HepG2 (cell line): ENCODE data around the gene LRRC28. TPM values are rescaled to one million over a fixed set of nuclear protein-coding genes. Genes with fewer than 3 reads are reported as not detected.
A peak's percentile ranks its signal among the peaks of the same experiment; 100 is the strongest.

Experiments
- CBFB ChIP-seq: sonication (generic); formaldehyde crosslinking; IDR thresholded peaks from 2 replicates; pipeline ENCODE4 v1.4.0; 2020; ENCODE audit warnings: missing genetic modification reagents
- CEBPG ChIP-seq: IDR thresholded peaks from 2 replicates; pipeline ENCODE4 v1.6.1; 2016
- GPBP1L1 ChIP-seq: sonication (generic); formaldehyde crosslinking; IDR thresholded peaks from 2 replicates; pipeline ENCODE4 v1.5.0; 2020; ENCODE audit warnings: mild to moderate bottlenecking, missing genetic modification reagents
- KLF6 ChIP-seq: IDR thresholded peaks from 2 replicates; pipeline ENCODE4 v1.8.0; 2016; ENCODE audit warnings: missing biosample characterization, missing genetic modification reagents
- MAFF ChIP-seq: IDR thresholded peaks from 2 replicates; pipeline ENCODE4 v1.6.1; 2011; ENCODE audit warnings: low read depth, low read length, improper control_type of control experiment
- NFYC ChIP-seq: IDR thresholded peaks from 2 replicates; pipeline ENCODE4 v1.6.1; 2016; ENCODE audit warnings: missing genetic modification reagents, missing compliant biosample characterization
- NR2F6 ChIP-seq, 2 experiments: IDR thresholded peaks; 2 replicates each; pipeline ENCODE4 v1.6.1; 2016; ENCODE audit warnings: antibody characterized with exemption in 1 of 2, mild to moderate bottlenecking in 1 of 2
- PAWR ChIP-seq: sonication (generic); formaldehyde crosslinking; IDR thresholded peaks from 2 replicates; pipeline ENCODE4 v1.4.0; 2020; ENCODE audit warnings: missing genetic modification reagents, mild to moderate bottlenecking, borderline replicate concordance
- POGZ ChIP-seq: sonication (generic); formaldehyde crosslinking; IDR thresholded peaks from 2 replicates; pipeline ENCODE4 v1.4.0; 2020; ENCODE audit warnings: mild to moderate bottlenecking, missing genetic modification reagents
- RBM39 ChIP-seq: fragments of 200-400 bp; formaldehyde crosslinking; IDR thresholded peaks from one replicate; pipeline ENCODE4 v1.6.1; 2018; ENCODE audit warnings: antibody characterized with exemption, mild to moderate bottlenecking, low read depth, low read length; ENCODE audit not compliant: poor library complexity, severe bottlenecking
- SALL1 ChIP-seq: sonication (generic); formaldehyde crosslinking; IDR thresholded peaks from 2 replicates; pipeline ENCODE4 v1.8.0; 2022; ENCODE audit warnings: mild to moderate bottlenecking, missing genetic modification reagents
- SMAD9 ChIP-seq: sonication (generic); formaldehyde crosslinking; IDR thresholded peaks from 2 replicates; pipeline ENCODE4 v1.5.1; 2020; ENCODE audit warnings: mild to moderate bottlenecking, missing genetic modification reagents
- ZBTB37 ChIP-seq: sonication (generic); formaldehyde crosslinking; IDR thresholded peaks from 2 replicates; pipeline ENCODE4 v1.4.0; 2020; ENCODE audit warnings: mild to moderate bottlenecking, missing genetic modification reagents
- ZNF136 ChIP-seq: sonication (generic); formaldehyde crosslinking; IDR thresholded peaks from 2 replicates; pipeline ENCODE4 v1.8.1; 2022; ENCODE audit warnings: low read depth, mild to moderate bottlenecking, moderate library complexity, missing genetic modification reagents
- ZNF501 ChIP-seq: sonication (generic); formaldehyde crosslinking; IDR thresholded peaks from 2 replicates; pipeline ENCODE4 v1.5.1; 2020; ENCODE audit warnings: mild to moderate bottlenecking, moderate library complexity, missing genetic modification reagents
- ZNF772 ChIP-seq: sonication (generic); formaldehyde crosslinking; IDR thresholded peaks from 2 replicates; pipeline ENCODE4 v1.5.0; 2020; ENCODE audit warnings: mild to moderate bottlenecking, missing genetic modification reagents
- polyA plus RNA-seq, 8 experiments: library from polyadenylated mRNA; depleted of rRNA in 3 of 8; stranded (reverse) in 7 of 8; unstranded in 1 of 8; fragments of >200 nt; fragmentation: Illumina TruSeq in 4 of 8; extraction: Trizol in 4 of 8; gene quantifications; 2 replicates each; pipeline versions ENCODE4 v1.2.1 to v1.2.3, GENCODE V29; 2011 to 2016; ENCODE audit warnings: low read depth in 4 of 8, missing spikeins in 1 of 8, mixed read lengths in 1 of 8; ENCODE audit not compliant: insufficient read depth in 1 of 8
- total RNA-seq, 5 experiments: library from RNA; depleted of rRNA; stranded (reverse); fragments of >200 nt; fragmentation: Illumina TruSeq; extraction: Trizol; gene quantifications; 2 replicates each; pipeline ENCODE4 v1.2.3, GENCODE V29; 2016; ENCODE audit warnings: low read depth in 1 of 5
- TF ChIP-seq, protein P1 (sequence below): sonication (generic); formaldehyde crosslinking; IDR thresholded peaks from 2 replicates; pipeline ENCODE4 v1.5.1; 2020; ENCODE audit warnings: mild to moderate bottlenecking, missing genetic modification reagents, borderline replicate concordance
- TF ChIP-seq, protein P2 (sequence below): sonication (generic); formaldehyde crosslinking; IDR thresholded peaks from 2 replicates; pipeline ENCODE4 v1.4.0; 2020; ENCODE audit warnings: missing genetic modification reagents
- TF ChIP-seq, protein P3 (sequence below): sonication (generic); formaldehyde crosslinking; IDR thresholded peaks from 2 replicates; pipeline ENCODE4 v1.5.0; 2020; ENCODE audit warnings: mild to moderate bottlenecking, missing genetic modification reagents

LRRC28 gene
- total and polyA plus RNA-seq, 2 of the 13 experiments (the other 11 are each of a cell fraction or from before 2014, with no cell fraction given) = 17.5 to 21.3 TPM

DNA sequence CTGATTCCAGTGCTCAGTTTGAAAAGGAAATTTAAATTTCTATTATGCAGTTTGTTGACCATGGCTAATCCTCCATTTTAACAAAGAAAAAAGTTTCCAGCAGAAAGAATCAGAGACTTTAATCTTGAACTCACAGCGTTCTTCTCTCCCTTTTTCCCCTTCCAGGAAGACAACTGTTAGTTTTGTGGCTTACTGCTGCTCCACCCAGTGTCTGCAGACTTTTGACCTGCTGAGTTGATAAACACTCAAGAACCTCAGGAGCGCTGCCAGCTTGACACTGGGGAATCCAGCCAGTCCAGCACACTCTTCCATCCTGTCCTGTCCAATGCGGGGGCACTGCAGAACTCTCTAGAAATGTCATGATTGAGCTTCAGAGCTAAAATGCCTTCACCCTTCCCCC, 134.6 kb downstream of the LRRC28 start (continued):
- TF ChIP-seq, protein P1, sequence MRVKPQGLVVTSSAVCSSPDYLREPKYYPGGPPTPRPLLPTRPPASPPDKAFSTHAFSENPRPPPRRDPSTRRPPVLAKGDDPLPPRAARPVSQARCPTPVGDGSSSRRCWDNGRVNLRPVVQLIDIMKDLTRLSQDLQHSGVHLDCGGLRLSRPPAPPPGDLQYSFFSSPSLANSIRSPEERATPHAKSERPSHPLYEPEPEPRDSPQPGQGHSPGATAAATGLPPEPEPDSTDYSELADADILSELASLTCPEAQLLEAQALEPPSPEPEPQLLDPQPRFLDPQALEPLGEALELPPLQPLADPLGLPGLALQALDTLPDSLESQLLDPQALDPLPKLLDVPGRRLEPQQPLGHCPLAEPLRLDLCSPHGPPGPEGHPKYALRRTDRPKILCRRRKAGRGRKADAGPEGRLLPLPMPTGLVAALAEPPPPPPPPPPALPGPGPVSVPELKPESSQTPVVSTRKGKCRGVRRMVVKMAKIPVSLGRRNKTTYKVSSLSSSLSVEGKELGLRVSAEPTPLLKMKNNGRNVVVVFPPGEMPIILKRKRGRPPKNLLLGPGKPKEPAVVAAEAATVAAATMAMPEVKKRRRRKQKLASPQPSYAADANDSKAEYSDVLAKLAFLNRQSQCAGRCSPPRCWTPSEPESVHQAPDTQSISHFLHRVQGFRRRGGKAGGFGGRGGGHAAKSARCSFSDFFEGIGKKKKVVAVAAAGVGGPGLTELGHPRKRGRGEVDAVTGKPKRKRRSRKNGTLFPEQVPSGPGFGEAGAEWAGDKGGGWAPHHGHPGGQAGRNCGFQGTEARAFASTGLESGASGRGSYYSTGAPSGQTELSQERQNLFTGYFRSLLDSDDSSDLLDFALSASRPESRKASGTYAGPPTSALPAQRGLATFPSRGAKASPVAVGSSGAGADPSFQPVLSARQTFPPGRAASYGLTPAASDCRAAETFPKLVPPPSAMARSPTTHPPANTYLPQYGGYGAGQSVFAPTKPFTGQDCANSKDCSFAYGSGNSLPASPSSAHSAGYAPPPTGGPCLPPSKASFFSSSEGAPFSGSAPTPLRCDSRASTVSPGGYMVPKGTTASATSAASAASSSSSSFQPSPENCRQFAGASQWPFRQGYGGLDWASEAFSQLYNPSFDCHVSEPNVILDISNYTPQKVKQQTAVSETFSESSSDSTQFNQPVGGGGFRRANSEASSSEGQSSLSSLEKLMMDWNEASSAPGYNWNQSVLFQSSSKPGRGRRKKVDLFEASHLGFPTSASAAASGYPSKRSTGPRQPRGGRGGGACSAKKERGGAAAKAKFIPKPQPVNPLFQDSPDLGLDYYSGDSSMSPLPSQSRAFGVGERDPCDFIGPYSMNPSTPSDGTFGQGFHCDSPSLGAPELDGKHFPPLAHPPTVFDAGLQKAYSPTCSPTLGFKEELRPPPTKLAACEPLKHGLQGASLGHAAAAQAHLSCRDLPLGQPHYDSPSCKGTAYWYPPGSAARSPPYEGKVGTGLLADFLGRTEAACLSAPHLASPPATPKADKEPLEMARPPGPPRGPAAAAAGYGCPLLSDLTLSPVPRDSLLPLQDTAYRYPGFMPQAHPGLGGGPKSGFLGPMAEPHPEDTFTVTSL (CRISPR knock-in tag) = 0 out of 2 replicates have a peak, but pooled peaks have one; percentile 32
- TF ChIP-seq NFYC (CRISPR knock-in tag) (no peak), CBFB (CRISPR knock-in tag) (no peak), ZBTB37 (no peak), SALL1 (CRISPR knock-in tag) (no peak), NR2F6 (IDR thresholded peaks at IDR 0.05) (no peak), NR2F6 (CRISPR knock-in tag; IDR thresholded peaks at IDR 0.05) (peak; percentile 64), ZNF772 (CRISPR knock-in tag) (no peak), MAFF (no peak), ZNF501 (CRISPR knock-in tag) (no peak), KLF6 (no peak), ZNF136 (no peak), GPBP1L1 (CRISPR knock-in tag) (no peak), RBM39 (no peak), PAWR (CRISPR knock-in tag) (no peak), SMAD9 (CRISPR knock-in tag) (no peak), POGZ (CRISPR knock-in tag) (peak; percentile 29; the same call in 1 of the 2 replicates), CEBPG (CRISPR knock-in tag) (no peak)
- TF ChIP-seq, protein P2, sequence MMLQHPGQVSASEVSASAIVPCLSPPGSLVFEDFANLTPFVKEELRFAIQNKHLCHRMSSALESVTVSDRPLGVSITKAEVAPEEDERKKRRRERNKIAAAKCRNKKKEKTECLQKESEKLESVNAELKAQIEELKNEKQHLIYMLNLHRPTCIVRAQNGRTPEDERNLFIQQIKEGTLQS = no peak
- TF ChIP-seq, protein P3, sequence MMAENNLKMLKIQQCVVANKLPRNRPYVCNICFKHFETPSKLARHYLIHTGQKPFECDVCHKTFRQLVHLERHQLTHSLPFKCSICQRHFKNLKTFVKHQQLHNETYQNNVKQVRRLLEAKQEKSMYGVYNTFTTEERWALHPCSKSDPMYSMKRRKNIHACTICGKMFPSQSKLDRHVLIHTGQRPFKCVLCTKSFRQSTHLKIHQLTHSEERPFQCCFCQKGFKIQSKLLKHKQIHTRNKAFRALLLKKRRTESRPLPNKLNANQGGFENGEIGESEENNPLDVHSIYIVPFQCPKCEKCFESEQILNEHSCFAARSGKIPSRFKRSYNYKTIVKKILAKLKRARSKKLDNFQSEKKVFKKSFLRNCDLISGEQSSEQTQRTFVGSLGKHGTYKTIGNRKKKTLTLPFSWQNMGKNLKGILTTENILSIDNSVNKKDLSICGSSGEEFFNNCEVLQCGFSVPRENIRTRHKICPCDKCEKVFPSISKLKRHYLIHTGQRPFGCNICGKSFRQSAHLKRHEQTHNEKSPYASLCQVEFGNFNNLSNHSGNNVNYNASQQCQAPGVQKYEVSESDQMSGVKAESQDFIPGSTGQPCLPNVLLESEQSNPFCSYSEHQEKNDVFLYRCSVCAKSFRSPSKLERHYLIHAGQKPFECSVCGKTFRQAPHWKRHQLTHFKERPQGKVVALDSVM (CRISPR knock-in tag) = no peak
